GM23338 (cell line): Measurements from ENCODE around the gene NUDT2. TPM values are rescaled to one million over a fixed set of nuclear protein-coding genes. Genes with fewer than 3 reads are reported as not detected.

Experiments
- ATAC-seq: fragments of 200-7000 bp; cut with Tn5 transposase; 3 replicates; pipeline ENCODE4 v1.9.1; 2020
- DNase-seq: peaks from one replicate; pipeline ENCODE4 v3.0.0-alpha.2; 2015; ENCODE audit warnings: low spot score
- H2AFZ ChIP-seq: fragments of 200-600 bp; sonication (generic); 2 replicates; pipeline ENCODE4 v1.8.0; 2016; ENCODE audit warnings: antibody characterized with exemption, mild to moderate bottlenecking, moderate library complexity
- H3F3A ChIP-seq: fragments of 200-600 bp; sonication (generic); replicated peaks from 2 replicates; pipeline ENCODE4 v1.8.0; 2017; ENCODE audit warnings: antibody characterized with exemption, mixed run types, low read depth
- H3K27ac ChIP-seq: fragments of 200-600 bp; sonication (generic); 2 replicates; pipeline ENCODE4 v1.6.1; 2016; ENCODE audit warnings: low read depth
- H3K27me3 ChIP-seq: fragments of 200-600 bp; sonication (generic); 2 replicates; pipeline ENCODE4 v1.8.0; 2016; ENCODE audit warnings: mild to moderate bottlenecking, mixed run types, moderate library complexity; ENCODE audit not compliant: insufficient read depth
- H3K36me3 ChIP-seq: fragments of 200-600 bp; sonication (generic); 2 replicates; pipeline ENCODE4 v1.8.0; 2016; ENCODE audit warnings: mild to moderate bottlenecking; ENCODE audit not compliant: insufficient read depth
- H3K4me1 ChIP-seq: fragments of 200-600 bp; sonication (generic); 2 replicates; pipeline ENCODE4 v1.8.0; 2016; ENCODE audit warnings: mild to moderate bottlenecking, moderate library complexity; ENCODE audit not compliant: insufficient read depth
- H3K4me2 ChIP-seq: fragments of 200-600 bp; sonication (generic); 2 replicates; pipeline ENCODE4 v1.7.1; 2017; ENCODE audit warnings: mixed run types
- H3K4me3 ChIP-seq: fragments of 200-600 bp; sonication (generic); 2 replicates; pipeline ENCODE4 v1.6.1; 2016; ENCODE audit warnings: mixed run types
- H3K79me2 ChIP-seq: fragments of 200-600 bp; sonication (generic); replicated peaks from 2 replicates; pipeline ENCODE4 v1.8.0; 2017; ENCODE audit warnings: mild to moderate bottlenecking; ENCODE audit not compliant: insufficient read depth
- H3K9me2 ChIP-seq: fragments of 200-600 bp; sonication (generic); 2 replicates; pipeline ENCODE4 v1.8.0; 2017; ENCODE audit not compliant: insufficient read depth
- H4K20me1 ChIP-seq: fragments of 200-600 bp; sonication (generic); replicated peaks from 2 replicates; pipeline ENCODE4 v1.8.0; 2017; ENCODE audit warnings: mild to moderate bottlenecking; ENCODE audit not compliant: insufficient read depth
- H3K27ac Mint-ChIP-seq: 2 replicates; pipeline ENCODE4 v1.8.0; 2020; ENCODE audit warnings: inconsistent platforms, mild to moderate bottlenecking, moderate library complexity, mixed read lengths
- H3K27me3 Mint-ChIP-seq: 3 replicates; pipeline ENCODE4 v1.8.0; 2022; ENCODE audit warnings: low read depth, mild to moderate bottlenecking, moderate library complexity, mixed read lengths, inconsistent platforms; ENCODE audit not compliant: insufficient read depth, poor library complexity
- H3K36me3 Mint-ChIP-seq: 3 replicates; pipeline ENCODE4 v1.8.0; 2021; ENCODE audit warnings: low read depth, mild to moderate bottlenecking, inconsistent platforms, moderate library complexity, mixed read lengths
- H3K4me1 Mint-ChIP-seq: 3 replicates; pipeline ENCODE4 v1.8.0; 2020; ENCODE audit warnings: mild to moderate bottlenecking, inconsistent platforms, mixed read lengths
- H3K4me3 Mint-ChIP-seq: 3 replicates; pipeline ENCODE4 v1.8.0; 2021; ENCODE audit warnings: moderate library complexity, mild to moderate bottlenecking, inconsistent platforms, mixed read lengths
- H3K9me3 Mint-ChIP-seq: 3 replicates; pipeline ENCODE4 v1.8.0; 2020; ENCODE audit warnings: moderate library complexity, mild to moderate bottlenecking, inconsistent platforms, mixed read lengths
- CREB1 ChIP-seq: fragments of 250-450 bp; sonication (Bioruptor Pico); IDR thresholded peaks from 2 replicates; pipeline ENCODE4 v1.5.0; 2020; ENCODE audit warnings: low read depth, mild to moderate bottlenecking, moderate library complexity
- CTCF ChIP-seq, 2 experiments: fragments of 200-600 bp in 1 of 2; sonication (generic) in 1 of 2; conservative IDR thresholded peaks; 2 replicates each; pipeline versions ENCODE4 v1.5.1 to v1.6.1; 2016 to 2017; ENCODE audit warnings: antibody characterized with exemption in 2 of 2, low read depth in 2 of 2, mild to moderate bottlenecking in 2 of 2, moderate library complexity in 1 of 2
- ETS1 ChIP-seq: IDR thresholded peaks from 2 replicates; pipeline ENCODE4 v1.6.1; 2016; ENCODE audit warnings: antibody characterized with exemption
- EZH2 ChIP-seq: fragments of 200-600 bp; sonication (generic); IDR thresholded peaks from one replicate; pipeline ENCODE4 v1.8.0; 2017; ENCODE audit warnings: antibody characterized with exemption, mild to moderate bottlenecking, low read depth; ENCODE audit not compliant: unreplicated experiment
- EZH2phosphoT487 ChIP-seq: fragments of 200-600 bp; sonication (generic); IDR thresholded peaks from one replicate; pipeline ENCODE4 v1.8.1; 2018; ENCODE audit warnings: antibody characterized with exemption; ENCODE audit not compliant: unreplicated experiment
- JUNB ChIP-seq: IDR thresholded peaks from one replicate; pipeline ENCODE4 v1.6.1; 2016; ENCODE audit warnings: antibody characterized with exemption; ENCODE audit not compliant: unreplicated experiment
- NANOG ChIP-seq: IDR thresholded peaks from 2 replicates; pipeline ENCODE4 v1.6.1; 2016; ENCODE audit warnings: antibody characterized with exemption, borderline replicate concordance
- POLR2AphosphoS5 ChIP-seq: IDR thresholded peaks from 2 replicates; pipeline ENCODE4 v1.6.1; 2016; ENCODE audit warnings: antibody characterized with exemption, low read depth
- REST ChIP-seq: IDR thresholded peaks from one replicate; pipeline ENCODE4 v1.6.1; 2018; ENCODE audit warnings: antibody characterized with exemption; ENCODE audit not compliant: unreplicated experiment
- STAT1 ChIP-seq: IDR thresholded peaks from one replicate; pipeline ENCODE4 v1.6.1; 2016; ENCODE audit warnings: antibody characterized with exemption; ENCODE audit not compliant: unreplicated experiment
- ZNF114 ChIP-seq: fragments of 250-450 bp; sonication (Bioruptor Pico); IDR thresholded peaks from 2 replicates; pipeline ENCODE4 v1.5.0; 2020; ENCODE audit warnings: mild to moderate bottlenecking, moderate library complexity
- ZNF331 ChIP-seq: fragments of 250-450 bp; sonication (Bioruptor Pico); IDR thresholded peaks from 2 replicates; pipeline ENCODE4 v1.5.0; 2020; ENCODE audit warnings: low read depth, mild to moderate bottlenecking, moderate library complexity
- ZNF462 ChIP-seq: fragments of 250-450 bp; sonication (Bioruptor Pico); IDR thresholded peaks from 2 replicates; pipeline ENCODE4 v1.5.0; 2020; ENCODE audit warnings: mild to moderate bottlenecking, moderate library complexity
- polyA plus RNA-seq: library from polyadenylated mRNA; unstranded; fragments of >200 nt; fragmentation: Nextera tagmentation; extraction: Ambion mirVana; gene quantifications from 2 replicates; pipeline ENCODE4 v1.2.1, GENCODE V29; 2016
- total RNA-seq: library from RNA; depleted of rRNA; stranded (reverse); fragments of >200 nt; shearing (Covaris generic); gene quantifications from 2 replicates; pipeline ENCODE4 v1.2.3, GENCODE V29; 2014

NUDT2 gene
- total and polyA plus RNA-seq, 2 experiments from 2014 or later, result 9.5 to 16.4 TPM

- no peak overlapping the region for H3K27ac ChIP-seq
- H3K4me1 ChIP-seq, result peaks cover 13% of the 10 kb centered on the region
- H3K9me2 ChIP-seq, result 0 out of 2 replicates have a peak, but pooled peaks cover 3% of the 10 kb centered on the region
- no peak for ATAC-seq
- DNase-seq, result no peak
- Mint-ChIP-seq H3K27me3 (peaks cover 5% of the 10 kb centered on the region), H3K9me3 (peaks cover 22% of the 10 kb centered on the region), H3K4me3 (no peak overlapping the region), H3K27ac (no peak overlapping the region), H3K4me1 (peaks cover 16% of the 10 kb centered on the region), H3K36me3 (peaks cover 51% of the 10 kb centered on the region)
- H3K79me2 ChIP-seq, result no peaks in the 10 kb centered on the region
- H3F3A ChIP-seq, result no peaks in the 10 kb centered on the region
- H2AFZ ChIP-seq, result no peak overlapping the region
- H4K20me1 ChIP-seq, result no peaks in the 10 kb centered on the region
- H3K27me3 ChIP-seq, result 0 out of 2 replicates have a peak, but pooled peaks cover 3% of the 10 kb centered on the region
- no peak overlapping the region for H3K4me3 ChIP-seq
- H3K4me2 ChIP-seq, result no peak overlapping the region
- TF ChIP-seq STAT1 (no peak), NANOG (no peak), EZH2phosphoT487 (no peak), ZNF114 (CRISPR knock-in tag) (no peak), ZNF331 (CRISPR knock-in tag) (no peak), ZNF462 (CRISPR knock-in tag) (no peak), CTCF (conservative IDR thresholded peaks at IDR 0.05; ENCODE audit: low read depth in 2 of 2) (no peak), REST (no peak), EZH2 (no peak), JUNB (no peak), CREB1 (no peak), ETS1 (no peak), POLR2AphosphoS5 (no peak)
- no peaks in the 10 kb centered on the region for H3K36me3 ChIP-seq
These were observed 41.1 kb downstream of the NUDT2 start for GRCh38 chr9:34370335-34370969.
